ENCODE results near the gene ZNF865.

The ZNF865 gene

DNA sequence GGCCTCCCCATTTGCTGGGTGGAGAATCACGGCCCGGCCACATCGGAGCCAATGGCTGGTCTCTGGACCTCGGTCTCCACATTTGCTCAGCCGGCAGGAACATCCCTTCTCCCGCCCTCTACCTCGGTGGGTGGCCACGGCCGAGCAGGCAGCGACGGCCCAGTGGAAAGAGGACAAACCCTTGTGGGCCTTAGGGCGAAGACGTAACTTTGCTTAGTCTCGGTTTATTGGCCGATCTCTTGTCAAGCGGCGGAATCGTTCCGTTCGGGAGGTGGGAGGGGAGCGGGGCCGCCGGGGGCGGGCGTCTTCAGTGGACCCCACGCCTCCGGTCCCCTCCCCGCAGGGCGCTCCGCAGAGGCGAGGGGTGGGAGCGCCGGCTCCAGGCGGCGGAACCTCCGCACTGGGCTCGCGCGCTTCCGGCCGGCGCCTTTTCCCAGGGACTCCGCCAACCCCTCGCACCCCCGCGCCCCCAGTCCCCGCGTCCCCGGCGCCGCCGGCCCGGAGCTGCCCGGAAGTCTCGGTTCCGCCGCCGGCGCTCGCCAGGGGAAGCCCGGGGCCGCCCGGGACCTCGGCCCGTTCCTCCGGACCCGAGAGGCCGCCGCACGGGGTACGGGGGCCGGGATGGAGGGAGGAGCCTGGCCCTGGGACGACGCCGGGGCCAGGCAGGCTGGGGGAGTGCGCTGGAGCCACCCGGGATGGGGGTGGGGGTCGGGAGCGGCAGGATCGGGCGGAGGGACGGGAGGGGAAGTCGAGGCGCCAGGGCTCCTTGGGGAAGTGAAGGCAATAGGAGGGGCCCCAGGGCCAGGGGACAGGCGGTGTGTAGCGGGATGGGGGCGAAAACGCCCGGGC is 35.4 kb downstream of the ZNF865 start, which contains the start of gene ZNF580:
Gene ZNF580 (plus strand): TSS at position 426 of the 849 bp plus-strand sequence. CDS start 1,507 bp downstream, outside the sequence.
- Mint-ChIP-seq H3K4me1 (ENCODE audit: low read depth) (peaks cover 56% of the 10 kb centered on the region), H3K27me3 (no peaks in the 10 kb centered on the region), H3K36me3 (peaks cover 8% of the 10 kb centered on the region), H3K4me3 (peak within 1 kb of the TSS; percentile 96), H3K27ac (peak within 1 kb of the TSS; percentile 90), H3K9me3 (ENCODE audit: low read depth) (no peaks in the 10 kb centered on the region)

- Mint-ChIP-seq H3K4me1 (ENCODE audit: low read depth) (peaks cover 48% of the 10 kb centered on the region), H3K4me3 (peak overlapping the region; percentile 96)
Observed at GRCh38 chr19:55641426-55642152, 36.1 kb downstream of the ZNF865 start.

GRCh38 chr19:55642153-55643002 is 36.9 kb downstream of the ZNF865 start:
- Mint-ChIP-seq H3K9me3 (ENCODE audit: low read depth) (no peaks in the 10 kb centered on the region), H3K4me3 (peak overlapping the region; percentile 97), H3K27ac (peak overlapping the region; percentile 100), H3K27me3 (no peaks in the 10 kb centered on the region), H3K36me3 (peaks cover 6% of the 10 kb centered on the region), H3K4me1 (ENCODE audit: low read depth) (peaks cover 47% of the 10 kb centered on the region)

More at GRCh38 chr19:55641426-55642152, 36.1 kb downstream of the ZNF865 start:
- peak overlapping the region; percentile 83 for H3K27ac Mint-ChIP-seq
- H3K36me3 Mint-ChIP-seq: peaks cover 6% of the 10 kb centered on the region
- H3K27me3 Mint-ChIP-seq: no peaks in the 10 kb centered on the region
- H3K9me3 Mint-ChIP-seq (ENCODE audit: low read depth): no peaks in the 10 kb centered on the region

GRCh38 chr19:55643003-55643886 is 37.8 kb downstream of the ZNF865 start, which contains the start of gene ZNF581:
Gene ZNF581 (plus strand): TSS chr19:55643649. CDS start chr19:55644572, 923 bp downstream.
- peaks cover 2% of the 10 kb centered on the region for H3K36me3 Mint-ChIP-seq
- H3K27ac Mint-ChIP-seq: peak within 1 kb of the TSS; percentile 100
- no peaks in the 10 kb centered on the region for H3K27me3 Mint-ChIP-seq
- no peaks in the 10 kb centered on the region for H3K9me3 Mint-ChIP-seq (ENCODE audit: low read depth)
- H3K4me1 Mint-ChIP-seq (ENCODE audit: low read depth): peaks cover 42% of the 10 kb centered on the region
- peak within 1 kb of the TSS; percentile 97 for H3K4me3 Mint-ChIP-seq

DNA sequence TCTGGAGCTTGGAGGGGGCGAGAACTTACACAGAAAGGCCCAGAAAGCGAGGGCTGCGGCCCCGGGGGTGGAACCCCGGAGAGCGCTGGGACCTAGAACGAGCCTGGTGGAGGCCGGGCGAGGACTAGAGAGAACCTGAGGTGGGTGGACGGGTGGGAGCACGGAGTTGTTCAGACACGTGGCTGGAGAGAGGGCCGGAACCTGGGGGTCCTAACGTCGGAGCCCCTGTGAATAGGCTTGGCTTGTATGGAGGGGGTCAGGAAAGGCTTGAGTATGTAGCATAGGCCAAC is 38.4 kb downstream of the ZNF865 start:
- peaks cover 43% of the 10 kb centered on the region for H3K4me1 Mint-ChIP-seq (ENCODE audit: low read depth)
- no peaks in the 10 kb centered on the region for H3K9me3 Mint-ChIP-seq (ENCODE audit: low read depth)
- peak overlapping the region; percentile 95 for H3K27ac Mint-ChIP-seq
- H3K36me3 Mint-ChIP-seq: peaks cover 2% of the 10 kb centered on the region
- H3K4me3 Mint-ChIP-seq: peak overlapping the region; percentile 97
- H3K27me3 Mint-ChIP-seq: no peaks in the 10 kb centered on the region

DNA sequence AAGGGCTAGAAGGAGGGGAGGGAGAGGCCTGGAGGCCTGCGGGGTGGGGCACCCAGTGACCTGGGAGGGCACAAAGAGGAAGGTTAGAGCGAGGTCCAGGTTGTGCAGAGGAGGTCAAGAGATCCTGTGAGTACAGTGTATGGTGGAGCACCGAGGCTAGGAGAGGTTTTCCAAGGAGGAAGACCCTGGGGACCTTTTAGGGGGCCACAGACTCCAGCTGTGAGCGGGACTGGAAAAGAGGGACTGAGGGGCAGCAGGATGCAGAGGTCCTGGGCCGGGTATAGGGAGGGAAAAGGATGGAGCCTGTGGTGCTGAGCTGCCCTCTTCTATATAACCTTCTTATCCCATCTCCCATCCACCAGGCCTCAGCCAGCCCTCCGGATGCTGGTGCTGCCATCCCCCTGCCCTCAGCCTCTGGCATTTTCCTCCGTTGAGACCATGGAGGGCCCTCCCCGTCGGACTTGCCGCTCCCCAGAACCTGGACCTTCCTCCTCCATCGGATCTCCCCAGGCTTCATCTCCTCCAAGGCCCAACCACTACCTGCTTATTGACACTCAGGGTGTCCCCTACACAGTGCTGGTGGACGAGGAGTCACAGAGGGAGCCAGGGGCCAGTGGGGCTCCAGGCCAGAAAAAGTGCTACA is 38.9 kb downstream of the ZNF865 start:
- peaks cover 41% of the 10 kb centered on the region for H3K4me1 Mint-ChIP-seq (ENCODE audit: low read depth)

DNA sequence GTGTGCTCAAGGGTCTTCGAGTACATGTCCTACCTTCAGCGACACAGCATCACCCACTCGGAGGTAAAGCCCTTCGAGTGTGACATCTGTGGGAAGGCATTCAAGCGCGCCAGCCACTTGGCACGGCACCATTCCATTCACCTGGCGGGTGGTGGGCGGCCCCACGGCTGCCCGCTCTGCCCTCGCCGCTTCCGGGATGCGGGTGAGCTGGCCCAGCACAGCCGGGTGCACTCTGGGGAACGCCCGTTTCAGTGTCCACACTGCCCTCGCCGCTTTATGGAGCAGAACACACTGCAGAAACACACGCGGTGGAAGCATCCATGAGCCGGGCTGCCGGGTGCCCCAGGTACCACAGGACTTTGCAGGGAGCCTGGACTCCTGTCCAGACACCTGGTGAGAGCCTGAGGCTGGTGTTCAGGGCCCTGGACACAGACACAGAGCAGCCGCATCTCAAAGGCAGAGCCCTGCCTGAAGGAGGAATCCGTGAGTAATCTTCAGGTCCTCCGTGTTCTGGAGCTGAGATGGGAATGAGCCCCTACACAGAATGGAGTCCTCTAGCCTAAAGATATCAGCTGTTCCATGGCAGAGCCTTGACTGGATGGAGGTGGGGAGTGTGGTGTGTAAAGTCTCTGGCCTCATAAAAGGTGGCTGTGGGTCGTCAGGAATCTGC is 39.5 kb downstream of the ZNF865 start:
- Mint-ChIP-seq H3K36me3 (no peaks in the 10 kb centered on the region), H3K4me1 (ENCODE audit: low read depth) (peaks cover 44% of the 10 kb centered on the region), H3K4me3 (peak overlapping the region; percentile 97), H3K27me3 (no peaks in the 10 kb centered on the region), H3K27ac (peak overlapping the region; percentile 95), H3K9me3 (ENCODE audit: low read depth) (no peaks in the 10 kb centered on the region)

More for the DNA sequence above, 38.9 kb downstream of the ZNF865 start:
- Mint-ChIP-seq H3K4me3 (peak overlapping the region; percentile 97), H3K27me3 (no peaks in the 10 kb centered on the region), H3K27ac (peak overlapping the region; percentile 95), H3K9me3 (ENCODE audit: low read depth) (no peaks in the 10 kb centered on the region), H3K36me3 (no peaks in the 10 kb centered on the region)

DNA sequence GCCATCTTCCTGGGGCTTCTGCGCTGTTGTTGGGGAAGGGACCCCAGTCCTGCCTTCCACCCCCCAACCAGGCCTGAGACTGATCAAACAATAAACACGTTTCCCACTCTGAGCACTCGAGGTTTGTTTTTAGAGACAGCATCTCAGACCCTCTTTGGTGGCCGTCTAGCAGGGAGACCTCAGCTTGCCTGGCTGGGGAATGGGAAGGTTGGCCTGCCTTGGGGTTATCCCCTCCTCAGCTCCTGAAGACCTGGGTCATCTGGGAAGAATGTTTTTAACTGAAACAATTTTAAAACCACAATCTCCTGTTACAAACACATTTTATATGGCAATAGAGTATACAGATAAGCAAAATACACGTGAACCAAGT is 40.0 kb downstream of the ZNF865 start:
- Mint-ChIP-seq H3K27me3 (no peaks in the 10 kb centered on the region), H3K4me3 (peak overlapping the region; percentile 81), H3K36me3 (no peaks in the 10 kb centered on the region), H3K4me1 (ENCODE audit: low read depth) (peaks cover 46% of the 10 kb centered on the region), H3K27ac (peak overlapping the region; percentile 50), H3K9me3 (ENCODE audit: low read depth) (no peaks in the 10 kb centered on the region)

DNA sequence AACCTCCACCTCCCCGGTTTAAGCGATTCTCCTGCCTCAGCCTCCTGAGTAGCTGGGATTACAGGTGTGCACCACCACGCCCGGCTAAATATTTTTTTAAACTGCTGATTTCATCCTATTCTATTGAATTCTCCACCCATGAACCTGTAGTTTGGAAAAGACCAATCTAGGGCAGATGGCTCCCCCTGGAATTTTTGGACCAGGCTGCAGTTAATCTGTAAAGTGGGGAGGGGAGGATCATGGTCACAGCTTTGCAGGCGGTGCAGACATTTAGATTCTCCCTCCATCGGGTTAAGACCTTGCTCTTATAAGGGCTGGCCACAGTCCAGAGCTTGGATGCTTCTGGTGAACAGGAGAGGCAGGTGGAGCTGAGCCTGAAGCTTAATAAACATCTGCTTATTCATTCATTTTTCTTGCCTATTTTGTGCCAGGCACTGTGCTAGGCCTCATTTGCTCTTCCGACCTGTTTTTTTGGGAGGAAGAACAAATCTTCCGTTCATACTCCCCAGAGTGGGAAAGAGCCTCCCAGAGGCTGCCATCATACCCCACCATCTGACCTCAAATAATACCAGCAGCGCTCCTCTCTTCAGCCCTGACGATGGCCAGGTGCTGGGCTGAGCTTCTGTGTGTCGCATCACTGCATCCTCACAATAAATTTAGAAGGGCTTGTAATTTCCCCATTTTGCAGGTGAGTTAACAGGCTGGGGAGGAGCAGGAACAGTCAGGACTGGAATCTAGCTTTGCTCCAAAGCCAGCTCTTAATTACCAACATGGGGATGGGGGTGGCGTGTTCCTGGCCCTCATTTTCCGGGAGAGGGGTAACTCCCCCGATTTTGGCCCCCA is 41.7 kb downstream of the ZNF865 start:
- Mint-ChIP-seq H3K4me3 (peak overlapping the region; percentile 88), H3K9me3 (ENCODE audit: low read depth) (no peaks in the 10 kb centered on the region), H3K27me3 (no peaks in the 10 kb centered on the region), H3K27ac (peak overlapping the region; percentile 67), H3K4me1 (ENCODE audit: low read depth) (peaks cover 45% of the 10 kb centered on the region), H3K36me3 (no peaks in the 10 kb centered on the region)

DNA sequence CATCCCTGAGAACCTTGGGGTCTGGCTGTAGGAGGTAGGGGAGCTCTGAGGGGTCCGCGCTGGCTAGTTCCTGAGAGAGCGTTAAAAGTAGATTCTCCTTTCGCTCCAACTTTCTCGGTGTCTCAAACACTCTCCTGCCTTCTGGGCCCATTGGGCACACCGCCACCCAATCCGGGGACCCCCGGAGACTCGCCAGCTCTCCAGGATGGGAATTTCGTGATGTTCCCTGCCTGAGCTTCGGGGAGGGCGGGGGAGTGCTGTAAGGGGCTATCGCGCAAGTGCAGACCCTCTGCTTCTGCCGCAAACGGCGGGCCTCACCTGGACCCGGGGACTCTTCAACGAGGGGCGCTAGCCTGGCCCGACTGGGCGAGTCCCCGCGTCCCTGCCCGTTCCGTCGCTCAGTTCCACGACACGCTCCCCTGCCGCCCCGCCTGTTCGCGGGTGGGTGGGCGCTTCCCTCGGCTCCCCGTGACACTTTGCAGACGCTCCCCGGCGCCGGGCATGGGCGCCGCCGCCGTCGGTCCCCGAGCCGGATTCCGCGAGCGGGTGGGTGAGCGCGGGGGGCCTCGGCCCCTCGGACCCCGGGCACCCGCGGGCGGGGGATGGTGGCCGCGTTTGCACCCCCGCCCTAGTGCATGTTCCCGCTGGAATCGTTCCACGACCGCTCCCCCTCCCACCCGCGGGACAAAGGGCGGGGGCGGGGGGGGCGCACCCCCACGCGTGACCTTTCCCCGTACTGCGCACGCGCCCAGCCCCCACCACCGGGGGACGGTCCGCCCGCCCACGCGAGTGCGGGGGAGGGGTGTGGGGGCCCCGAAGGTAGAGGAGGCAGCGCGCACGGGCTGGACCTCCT is 42.5 kb downstream of the ZNF865 start, which contains the start of gene CCDC106:
Gene CCDC106 (plus strand): TSS at position 481 of the 853 bp plus-strand sequence. CDS start 835 bp downstream, outside the sequence.
- Mint-ChIP-seq H3K4me1 (ENCODE audit: low read depth) (peaks cover 42% of the 10 kb centered on the region), H3K27me3 (no peaks in the 10 kb centered on the region), H3K27ac (peak within 1 kb of the TSS; percentile 67), H3K9me3 (ENCODE audit: low read depth) (no peaks in the 10 kb centered on the region), H3K4me3 (peak within 1 kb of the TSS; percentile 88), H3K36me3 (no peaks in the 10 kb centered on the region)

GRCh38 chr19:55648585-55649267 is 43.3 kb downstream of the ZNF865 start:
- H3K27ac Mint-ChIP-seq: no peak overlapping the region
- H3K36me3 Mint-ChIP-seq: no peaks in the 10 kb centered on the region
- no peaks in the 10 kb centered on the region for H3K9me3 Mint-ChIP-seq (ENCODE audit: low read depth)
- peak overlapping the region; percentile 85 for H3K4me3 Mint-ChIP-seq
- peaks cover 37% of the 10 kb centered on the region for H3K4me1 Mint-ChIP-seq (ENCODE audit: low read depth)
- H3K27me3 Mint-ChIP-seq: no peaks in the 10 kb centered on the region
